Urinary bladder (tissue), 4 donors: Measurements from ENCODE around the gene CDC27. TPM values are rescaled to one million over a fixed set of nuclear protein-coding genes. Genes with fewer than 3 reads are reported as not detected.
A peak's percentile ranks its signal among the peaks of the same experiment; 100 is the strongest.
"Not testable (repeated sequence)": the region's sequence is repeated elsewhere in the genome, so short reads cannot be mapped to it uniquely, and the experiment has no call there.

Experiments
- DNase-seq: peaks from one replicate; pipeline ENCODE4 v3.0.0-alpha.2; 2015; ENCODE audit errors: extremely low spot score
- H3K27ac ChIP-seq: one replicate; pipeline ENCODE4 v1.5.1; 2013; ENCODE audit warnings: low read depth, mild to moderate bottlenecking, moderate library complexity
- H3K36me3 ChIP-seq: one replicate; pipeline ENCODE4 v1.6.1; 2013; ENCODE audit warnings: mild to moderate bottlenecking, moderate library complexity; ENCODE audit not compliant: insufficient read depth
- H3K4me1 ChIP-seq: one replicate; pipeline ENCODE4 v1.6.1; 2013; ENCODE audit warnings: mild to moderate bottlenecking, moderate library complexity; ENCODE audit not compliant: insufficient read depth
- H3K4me3 ChIP-seq: one replicate; pipeline ENCODE4 v1.5.1; 2013; ENCODE audit warnings: low read depth, low read length
- WGBS: extraction: QIAGEN DNeasy Blood & Tissue Kit; methylation state at CpG from one replicate; pipeline ENCODE4 v1.1.7; 2013; 5-methylcytosine and 5-hydroxymethylcytosine counted together
- polyA plus RNA-seq: library from polyadenylated mRNA; stranded (reverse); fragments of 200-250 nt; gene quantifications from one replicate; pipeline ENCODE4 v1.2.3, GENCODE V29; 2013
- total RNA-seq: library from RNA; depleted of rRNA; stranded (reverse); fragments of >200 nt; gene quantifications from one replicate; pipeline ENCODE4 v1.2.3, GENCODE V29; 2014
- donor health status: healthy with polysubstance abuse.
- donor health status: healthy.

The CDC27 gene
- total and polyA plus RNA-seq, 2 donors: 33.8 to 110 TPM

- no peak for DNase-seq
- peaks cover 3% of the 10 kb centered on the region for H3K36me3 ChIP-seq
- WGBS: 52% methylated on average over 2 of the region's 2 CpGs
- no peaks in the 10 kb centered on the region for H3K4me1 ChIP-seq
- H3K27ac ChIP-seq: no peak overlapping the region
- no peak overlapping the region for H3K4me3 ChIP-seq
Measured at GRCh38 chr17:47119746-47120520, 69.2 kb downstream of the CDC27 start.

DNA sequence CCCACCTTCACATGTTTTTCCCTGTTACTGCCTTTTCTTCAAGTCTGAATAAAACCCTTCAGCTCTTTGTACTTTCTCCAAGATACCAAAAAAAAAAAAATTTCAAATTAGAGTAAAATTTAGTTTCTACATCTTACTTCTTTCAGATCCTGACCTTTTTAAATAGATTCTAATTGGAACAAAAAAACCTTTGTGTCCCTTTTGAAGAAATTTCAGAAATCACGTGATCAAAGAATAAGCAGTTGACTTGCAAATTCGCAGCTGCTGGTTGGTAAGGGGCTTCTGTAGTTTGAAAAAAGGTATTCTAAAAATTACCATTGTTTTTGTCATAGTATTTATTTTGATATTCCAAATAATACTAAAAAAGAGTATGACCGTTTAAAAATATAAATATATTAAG lies 71.7 kb downstream of the CDC27 start:
- no peak for DNase-seq
- WGBS: 84% methylated on average over 3 of the region's 3 CpGs

DNA sequence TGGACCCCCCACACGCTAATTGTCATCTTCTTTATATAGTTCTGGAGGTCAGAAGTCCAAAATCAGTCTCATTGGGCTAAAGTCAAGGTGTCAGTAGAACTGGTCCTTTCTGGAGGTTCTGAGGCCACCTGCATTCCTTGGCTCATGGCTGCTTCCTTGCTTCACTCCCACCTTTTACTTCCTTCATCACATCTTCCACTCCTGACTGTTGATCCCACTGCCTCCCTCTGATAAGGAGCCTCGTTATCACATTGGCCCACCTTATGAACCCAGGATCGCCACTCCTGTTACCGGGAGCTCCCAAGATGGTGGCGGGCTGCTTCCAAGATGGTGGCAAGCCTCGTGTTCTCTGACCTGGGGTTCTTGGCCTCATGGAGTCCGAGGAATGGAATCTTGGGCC lies 83.0 kb downstream of the CDC27 start:
- no peak overlapping the region for H3K27ac ChIP-seq
- H3K4me3 ChIP-seq: no peak overlapping the region
- DNase-seq: no peak
- no peaks in the 10 kb centered on the region for H3K36me3 ChIP-seq
- H3K4me1 ChIP-seq: no peaks in the 10 kb centered on the region
- 93% methylated on average over 7 of the region's 7 CpGs for WGBS

More for the DNA sequence above, 71.7 kb downstream of the CDC27 start:
- no peak overlapping the region for H3K4me3 ChIP-seq
- peaks cover 3% of the 10 kb centered on the region for H3K36me3 ChIP-seq
- no peak overlapping the region for H3K27ac ChIP-seq
- H3K4me1 ChIP-seq: no peaks in the 10 kb centered on the region

DNA sequence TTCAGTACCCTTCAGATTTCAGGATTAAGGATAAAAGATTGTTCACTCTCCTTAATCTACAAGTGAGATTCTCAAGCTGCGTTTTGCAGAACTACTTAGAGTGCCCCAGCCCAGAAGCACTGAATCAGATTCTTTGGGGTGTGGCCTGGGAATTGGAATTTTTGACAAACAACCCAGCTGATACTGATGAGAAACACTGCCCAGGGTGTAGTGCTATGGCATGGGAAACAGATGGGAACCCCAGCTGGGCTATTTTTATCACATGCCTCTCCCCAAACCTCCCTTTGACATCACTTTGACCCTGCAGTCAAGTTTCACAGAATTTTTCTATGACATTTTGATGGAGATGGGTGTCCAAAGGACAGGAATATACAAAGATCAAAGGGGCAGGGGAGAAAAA lies 83.8 kb downstream of the CDC27 start:
- H3K4me1 ChIP-seq, H3K27ac ChIP-seq, H3K4me3 ChIP-seq, DNase-seq, H3K36me3 ChIP-seq: not testable (repeated sequence)
- 26% methylated on average over 1 of the region's 1 CpG for WGBS

- no peaks in the 10 kb centered on the region for H3K36me3 ChIP-seq
- H3K4me1 ChIP-seq: no peaks in the 10 kb centered on the region
- no peak overlapping the region for H3K4me3 ChIP-seq
- H3K27ac ChIP-seq: no peak overlapping the region
- DNase-seq: no peak
- WGBS: 89% methylated on average over 4 of the region's 4 CpGs
Measured at GRCh38 chr17:47102914-47103313, 86.2 kb downstream of the CDC27 start.

DNA sequence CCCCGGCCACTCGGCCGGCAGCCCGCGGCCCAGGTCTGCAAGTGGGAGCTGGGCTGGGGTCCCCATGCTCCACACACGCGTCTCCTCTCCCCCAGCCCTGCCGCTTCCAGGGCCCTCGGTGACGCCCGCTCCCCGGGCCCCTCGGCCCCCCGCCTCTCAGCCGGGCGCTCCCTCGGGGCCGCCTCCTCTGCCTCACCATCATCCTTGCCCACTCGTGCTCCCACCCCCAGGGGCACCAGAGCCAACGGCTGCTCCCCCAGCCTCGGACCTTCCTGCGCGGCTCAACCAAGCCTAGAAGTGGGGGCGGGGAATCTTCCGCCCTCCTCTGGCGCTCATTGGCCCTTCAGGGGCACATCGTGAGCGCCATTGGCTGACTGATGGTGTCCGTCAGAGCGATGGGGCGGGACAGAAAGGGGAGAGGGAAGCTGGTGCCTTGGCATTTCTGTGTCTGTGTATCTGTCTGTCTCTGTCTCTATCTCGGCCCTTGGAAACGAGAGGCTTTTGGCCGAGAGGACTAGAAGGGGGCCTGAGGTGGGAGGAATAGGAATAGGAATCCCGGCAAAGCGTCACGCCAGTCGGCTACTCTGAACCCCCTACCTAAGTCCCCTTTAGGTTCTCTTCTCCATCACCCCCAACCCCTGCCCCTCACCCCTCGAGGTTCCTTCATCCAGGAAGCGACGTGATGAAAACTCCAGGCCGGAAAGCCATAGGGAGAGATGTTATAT lies 88.9 kb downstream of the CDC27 start:
- H3K27ac ChIP-seq: no peak overlapping the region
- peak overlapping the region; percentile 91 for H3K4me3 ChIP-seq
- peak; percentile 82 for DNase-seq
- no peaks in the 10 kb centered on the region for H3K4me1 ChIP-seq
- WGBS: under 1% methylated on average over 42 of the region's 42 CpGs
- H3K36me3 ChIP-seq: no peaks in the 10 kb centered on the region

- WGBS: 6% methylated on average over 22 of the region's 22 CpGs
- Histone ChIP-seq H3K27ac (no peak overlapping the region), H3K4me1 (no peaks in the 10 kb centered on the region), H3K36me3 (no peaks in the 10 kb centered on the region), H3K4me3 (peak overlapping the region; percentile 91)
- no peak for DNase-seq
Measured at GRCh38 chr17:47099451-47099986, 89.6 kb downstream of the CDC27 start.

GRCh38 chr17:47096343-47096742 lies 92.8 kb downstream of the CDC27 start:
- DNase-seq: no peak
- no peaks in the 10 kb centered on the region for H3K36me3 ChIP-seq
- no peak overlapping the region for H3K4me3 ChIP-seq
- H3K27ac ChIP-seq: no peak overlapping the region
- WGBS: 91% methylated on average over 3 of the region's 3 CpGs
- H3K4me1 ChIP-seq: no peaks in the 10 kb centered on the region

DNA sequence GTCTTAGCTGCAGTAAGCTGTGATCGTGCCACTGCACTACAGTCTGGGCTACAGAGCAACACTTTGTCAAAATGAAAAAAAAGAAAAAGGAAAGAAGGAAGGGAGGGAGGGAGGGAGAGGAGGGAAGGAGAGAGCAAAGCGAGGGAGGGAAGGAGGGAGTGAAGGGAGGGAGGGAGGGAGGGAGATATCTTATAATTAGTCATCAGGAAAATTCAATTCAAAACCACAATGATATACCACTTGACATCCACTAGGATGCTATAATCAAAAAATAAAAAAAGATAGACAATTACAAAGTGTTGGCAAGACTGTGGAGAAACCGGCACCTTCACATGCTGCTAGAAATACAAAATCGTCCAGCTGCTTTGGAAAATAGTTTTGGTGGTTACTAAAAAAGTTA lies 93.8 kb downstream of the CDC27 start:
- no peak overlapping the region for H3K27ac ChIP-seq
- H3K4me1 ChIP-seq: no peaks in the 10 kb centered on the region
- no peaks in the 10 kb centered on the region for H3K36me3 ChIP-seq
- WGBS: 69% methylated on average over 4 of the region's 4 CpGs
- no peak overlapping the region for H3K4me3 ChIP-seq
- DNase-seq: no peak

DNA sequence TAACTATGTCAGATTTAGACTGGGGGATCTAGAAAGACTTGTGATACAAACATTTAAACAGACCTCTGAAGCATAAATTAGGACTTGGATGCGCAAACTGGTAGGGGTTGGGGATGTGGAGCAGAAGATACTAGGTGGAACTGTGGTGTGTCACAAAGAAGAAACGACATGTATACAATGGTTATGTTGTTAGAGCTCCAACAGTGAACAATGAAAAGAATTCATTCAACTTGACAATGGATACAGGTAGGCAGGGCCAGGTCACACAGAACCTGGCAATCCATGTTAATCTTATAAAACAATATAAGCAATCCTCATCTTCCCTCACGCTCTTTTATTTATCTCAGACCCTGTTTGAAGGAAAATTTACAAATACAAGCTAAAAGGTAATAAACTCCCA lies 102.0 kb downstream of the CDC27 start:
- DNase-seq: no peak

GRCh38 chr17:47085736-47086135 lies 103.4 kb downstream of the CDC27 start:
- Histone ChIP-seq H3K4me3 (no peak overlapping the region), H3K4me1 (no peaks in the 10 kb centered on the region), H3K36me3 (no peaks in the 10 kb centered on the region), H3K27ac (no peak overlapping the region)
- 100% methylated on average over 1 of the region's 1 CpG for WGBS
- no peak for DNase-seq

More for the DNA sequence above, 102.0 kb downstream of the CDC27 start:
- Histone ChIP-seq H3K4me3 (no peak overlapping the region), H3K4me1 (no peaks in the 10 kb centered on the region), H3K27ac (no peak overlapping the region), H3K36me3 (no peaks in the 10 kb centered on the region)
- WGBS: 90% methylated on average over 3 of the region's 3 CpGs

GRCh38 chr17:47078801-47079200 lies 110.3 kb downstream of the CDC27 start:
- no peak overlapping the region for H3K27ac ChIP-seq
- no peaks in the 10 kb centered on the region for H3K36me3 ChIP-seq
- H3K4me1 ChIP-seq: no peaks in the 10 kb centered on the region
- no peak for DNase-seq
- 92% methylated on average over 3 of the region's 3 CpGs for WGBS
- no peak overlapping the region for H3K4me3 ChIP-seq

- no peak overlapping the region for H3K4me3 ChIP-seq
- no peak for DNase-seq
- no peak overlapping the region for H3K27ac ChIP-seq
- H3K36me3 ChIP-seq: no peaks in the 10 kb centered on the region
- no peaks in the 10 kb centered on the region for H3K4me1 ChIP-seq
- 86% methylated on average over 2 of the region's 2 CpGs for WGBS
Measured at GRCh38 chr17:47077576-47077975, 111.5 kb downstream of the CDC27 start.

DNA sequence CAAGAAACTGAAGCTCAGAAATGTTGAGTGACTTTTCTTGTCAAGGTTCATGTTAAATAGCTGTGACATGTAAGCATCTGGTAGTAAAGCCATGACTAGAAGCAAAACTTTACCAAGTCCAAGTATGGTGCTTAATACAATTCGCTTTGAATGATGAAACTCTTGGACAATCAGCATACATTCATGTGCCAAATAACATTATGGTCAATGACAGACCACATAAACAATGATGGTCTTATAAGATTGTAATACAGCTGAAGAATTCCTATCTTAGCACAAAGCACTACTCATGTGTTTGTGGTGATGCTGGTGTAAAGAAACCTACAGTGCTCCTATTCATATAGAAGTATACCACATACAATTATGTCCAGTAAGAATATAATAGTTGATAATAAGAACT lies 112.9 kb downstream of the CDC27 start:
- WGBS: 62% methylated on average over 1 of the region's 1 CpG
- Histone ChIP-seq H3K4me3 (no peak overlapping the region), H3K4me1 (no peaks in the 10 kb centered on the region), H3K36me3 (no peaks in the 10 kb centered on the region), H3K27ac (no peak overlapping the region)
- no peak for DNase-seq
